ENCODE data around the gene NACC2. TPM values are rescaled to one million over a fixed set of nuclear protein-coding genes. Genes with fewer than 3 reads are reported as not detected.
"Not testable (repeated sequence)": the region's sequence is repeated elsewhere in the genome, so short reads cannot be mapped to it uniquely, and the experiment has no call there.

Gene NACC2
- total RNA-seq, 1 donor from 2014 or later = 34.0 TPM

- Mint-ChIP-seq H3K4me1 (ENCODE audit: low read depth, unreplicated experiment) (peaks cover 4% of the 10 kb centered on the region), H3K4me3 (ENCODE audit: unreplicated experiment) (no peak overlapping the region), H3K27me3 (ENCODE audit: low read depth, unreplicated experiment) (no peaks in the 10 kb centered on the region), H3K27ac (ENCODE audit: unreplicated experiment) (no peak overlapping the region), H3K9me3 (ENCODE audit: unreplicated experiment) (no peaks in the 10 kb centered on the region), H3K36me3 (ENCODE audit: low read depth, unreplicated experiment) (peaks cover 14% of the 10 kb centered on the region)
- FAIRE-seq (no peak), DNase-seq (ENCODE audit: low read depth) (no peak)
- Histone ChIP-seq H3K9me3 (ENCODE audit: insufficient read depth, low read depth, low read length) (peaks cover 7% of the 10 kb centered on the region), H3K36me3 (ENCODE audit: insufficient read depth, low read length) (no peaks in the 10 kb centered on the region), H3K4me1 (ENCODE audit: insufficient read depth, low read length) (peaks cover 5% of the 10 kb centered on the region), H3K9ac (ENCODE audit: low read length) (no peak overlapping the region), H3K4me2 (ENCODE audit: low read length) (no peak overlapping the region), H2AFZ (ENCODE audit: low read depth, low read length) (no peak overlapping the region), H3K27me3 (ENCODE audit: insufficient read depth, low read length) (no peaks in the 10 kb centered on the region), H3K4me3 (ENCODE audit: insufficient read depth, low read depth, low read length) (no peak overlapping the region), H3K79me2 (ENCODE audit: insufficient read depth, low read length) (peaks cover 55% of the 10 kb centered on the region), H4K20me1 (ENCODE audit: insufficient read depth, low read length) (peaks cover 84% of the 10 kb centered on the region), H3K27ac (ENCODE audit: low read depth, low read length) (no peak overlapping the region)
- TF ChIP-seq EZH2 (IDR thresholded peaks at IDR 0.05; ENCODE audit: insufficient read depth, low read length) (no peak), CTCF (IDR thresholded peaks at IDR 0.05; ENCODE audit: insufficient read depth, low read depth, low read length) (no peak)
Observed at GRCh38 chr9:136028760-136029470, 66.2 kb downstream of the NACC2 start.

GRCh38 chr9:136026943-136027289 is 68.2 kb downstream of the NACC2 start:
- not testable (repeated sequence) for H3K27me3 Mint-ChIP-seq (ENCODE audit: low read depth, unreplicated experiment); H3K4me1 ChIP-seq (ENCODE audit: insufficient read depth, low read length); H3K9me3 ChIP-seq (ENCODE audit: insufficient read depth, low read depth, low read length); H2AFZ ChIP-seq (ENCODE audit: low read depth, low read length); DNase-seq (ENCODE audit: low read depth); H3K36me3 Mint-ChIP-seq (ENCODE audit: low read depth, unreplicated experiment); H3K27ac ChIP-seq (ENCODE audit: low read depth, low read length); H3K27me3 ChIP-seq (ENCODE audit: insufficient read depth, low read length); H3K9me3 Mint-ChIP-seq (ENCODE audit: unreplicated experiment); FAIRE-seq; H3K4me1 Mint-ChIP-seq (ENCODE audit: low read depth, unreplicated experiment); H3K4me3 Mint-ChIP-seq (ENCODE audit: unreplicated experiment); H3K4me3 ChIP-seq (ENCODE audit: insufficient read depth, low read depth, low read length); H3K36me3 ChIP-seq (ENCODE audit: insufficient read depth, low read length); H3K4me2 ChIP-seq (ENCODE audit: low read length); H3K27ac Mint-ChIP-seq (ENCODE audit: unreplicated experiment); H3K9ac ChIP-seq (ENCODE audit: low read length)
- H3K79me2 ChIP-seq (ENCODE audit: insufficient read depth, low read length) = peaks cover 57% of the 10 kb centered on the region
- peaks cover 91% of the 10 kb centered on the region for H4K20me1 ChIP-seq (ENCODE audit: insufficient read depth, low read length)

GRCh38 chr9:136026266-136026942 is 68.7 kb downstream of the NACC2 start:
- H3K4me2 ChIP-seq (ENCODE audit: low read length) = no peak overlapping the region
- Mint-ChIP-seq H3K4me3 (ENCODE audit: unreplicated experiment) (no peak overlapping the region), H3K36me3 (ENCODE audit: low read depth, unreplicated experiment) (peaks cover 12% of the 10 kb centered on the region), H3K4me1 (ENCODE audit: low read depth, unreplicated experiment) (peaks cover 4% of the 10 kb centered on the region), H3K9me3 (ENCODE audit: unreplicated experiment) (no peaks in the 10 kb centered on the region), H3K27me3 (ENCODE audit: low read depth, unreplicated experiment) (no peaks in the 10 kb centered on the region), H3K27ac (ENCODE audit: unreplicated experiment) (no peak overlapping the region)
- H3K27me3 ChIP-seq (ENCODE audit: insufficient read depth, low read length) = no peaks in the 10 kb centered on the region
- H3K4me3 ChIP-seq (ENCODE audit: insufficient read depth, low read depth, low read length) = no peak overlapping the region
- no peak overlapping the region for H2AFZ ChIP-seq (ENCODE audit: low read depth, low read length)
- no peak overlapping the region for H3K27ac ChIP-seq (ENCODE audit: low read depth, low read length)
- peaks cover 58% of the 10 kb centered on the region for H3K79me2 ChIP-seq (ENCODE audit: insufficient read depth, low read length)
- DNase-seq (ENCODE audit: low read depth) (no peak), FAIRE-seq (no peak)
- peaks cover 91% of the 10 kb centered on the region for H4K20me1 ChIP-seq (ENCODE audit: insufficient read depth, low read length)
- H3K9me3 ChIP-seq (ENCODE audit: insufficient read depth, low read depth, low read length) = peaks cover 7% of the 10 kb centered on the region
- H3K36me3 ChIP-seq (ENCODE audit: insufficient read depth, low read length) = no peaks in the 10 kb centered on the region
- no peak overlapping the region for H3K9ac ChIP-seq (ENCODE audit: low read length)
- no peak for TF ChIP-seq CTCF (IDR thresholded peaks at IDR 0.05; ENCODE audit: insufficient read depth, low read depth, low read length)
- TF ChIP-seq EZH2 (IDR thresholded peaks at IDR 0.05; ENCODE audit: insufficient read depth, low read length) = no peak
- H3K4me1 ChIP-seq (ENCODE audit: insufficient read depth, low read length) = no peaks in the 10 kb centered on the region

Data from astrocyte (in vitro differentiated cells and primary cell).